NT2/D1 (cell line): ENCODE measurements around the gene RPP21.

Source experiments
- DNase-seq: peaks from one replicate; pipeline ENCODE4 v3.0.0-alpha.2; 2011; ENCODE audit warnings: low read depth, low spot score
- H3K27me3 ChIP-seq: 2 replicates; pipeline ENCODE4 v1.6.0; 2011; ENCODE audit warnings: mild to moderate bottlenecking; ENCODE audit not compliant: insufficient read length, insufficient read depth
- H3K36me3 ChIP-seq: 2 replicates; pipeline ENCODE4 v1.6.1; 2011; ENCODE audit warnings: mild to moderate bottlenecking, low read length, mixed read lengths; ENCODE audit not compliant: insufficient read depth, insufficient read length
- H3K4me1 ChIP-seq: 2 replicates; pipeline ENCODE4 v1.5.1; 2011; ENCODE audit not compliant: insufficient read depth, insufficient read length
- H3K4me3 ChIP-seq: 2 replicates; pipeline ENCODE4 v1.5.1; 2011; ENCODE audit warnings: low read depth; ENCODE audit not compliant: insufficient read length
- H3K9ac ChIP-seq: 2 replicates; pipeline ENCODE4 v1.6.0; 2011; ENCODE audit warnings: low read depth; ENCODE audit not compliant: insufficient read length
- H3K9me3 ChIP-seq: 2 replicates; pipeline ENCODE4 v1.5.1; 2011; ENCODE audit warnings: mild to moderate bottlenecking, low read length; ENCODE audit not compliant: insufficient read depth
- SUZ12 ChIP-seq: IDR thresholded peaks from 2 replicates; pipeline ENCODE4 v1.6.1; 2011; ENCODE audit not compliant: insufficient read length, insufficient read depth; ENCODE audit errors: extremely low read depth
- YY1 ChIP-seq: IDR thresholded peaks from 2 replicates; pipeline ENCODE4 v1.6.1; 2011; ENCODE audit not compliant: insufficient read length, insufficient read depth
- ZNF274 ChIP-seq: IDR thresholded peaks from 2 replicates; pipeline ENCODE4 v1.6.1; 2011; ENCODE audit warnings: mild to moderate bottlenecking, low read depth, low read length

Gene RPP21

GRCh38 chr6:30391240-30391639, 46.3 kb downstream of the RPP21 start:
- Histone ChIP-seq H3K9me3 (no peaks in the 10 kb centered on the region), H3K4me1 (peaks cover 2% of the 10 kb centered on the region), H3K4me3 (no peak overlapping the region), H3K9ac (no peak overlapping the region), H3K27me3 (peaks cover 5% of the 10 kb centered on the region), H3K36me3 (no peaks in the 10 kb centered on the region)
- TF ChIP-seq SUZ12 (no peak), ZNF274 (no peak), YY1 (no peak)
- no peak for DNase-seq

- Histone ChIP-seq H3K36me3 (no peaks in the 10 kb centered on the region), H3K9ac (no peak overlapping the region), H3K9me3 (no peaks in the 10 kb centered on the region), H3K27me3 (peaks cover 5% of the 10 kb centered on the region), H3K4me3 (no peak overlapping the region), H3K4me1 (peaks cover 2% of the 10 kb centered on the region)
- TF ChIP-seq YY1 = no peak
- no peak for TF ChIP-seq ZNF274
- no peak for TF ChIP-seq SUZ12
- DNase-seq = no peak
Measured at GRCh38 chr6:30394139-30394538, 49.2 kb downstream of the RPP21 start.
